HUES48 (cell line): ENCODE results near the gene KRT6B.
A peak's percentile ranks its signal among the peaks of the same experiment; 100 is the strongest.
"Not testable (repeated sequence)": the region's sequence is repeated elsewhere in the genome, so short reads cannot be mapped to it uniquely, and the experiment has no call there.

Source experiments
- H3K27ac ChIP-seq: one replicate; pipeline ENCODE4 v1.7.0; 2013; ENCODE audit warnings: low read depth, low read length, inconsistent platforms
- H3K27me3 ChIP-seq: 2 replicates; pipeline ENCODE4 v1.6.1; 2013; ENCODE audit warnings: mild to moderate bottlenecking, low read length; ENCODE audit not compliant: control insufficient read depth, insufficient read depth
- H3K36me3 ChIP-seq: 2 replicates; pipeline ENCODE4 v1.6.1; 2013; ENCODE audit warnings: low read length; ENCODE audit not compliant: control insufficient read depth, insufficient read depth
- H3K4me1 ChIP-seq: 2 replicates; pipeline ENCODE4 v1.6.1; 2013; ENCODE audit warnings: mild to moderate bottlenecking, low read length; ENCODE audit not compliant: control insufficient read depth, insufficient read depth
- H3K4me3 ChIP-seq: 2 replicates; pipeline ENCODE4 v1.5.1; 2013; ENCODE audit warnings: mild to moderate bottlenecking, low read depth, low read length
- H3K9ac ChIP-seq: 2 replicates; pipeline ENCODE4 v1.6.1; 2013; ENCODE audit warnings: mild to moderate bottlenecking, low read depth, low read length, moderate library complexity
- H3K9me3 ChIP-seq: 2 replicates; pipeline ENCODE4 v1.6.1; 2013; ENCODE audit warnings: low read length; ENCODE audit not compliant: control insufficient read depth, insufficient read depth

KRT6B gene

GRCh38 chr12:52452101-52452500 lies at the start of gene KRT6B:
Gene KRT6B, minus strand, starts transcription at chr12:52452146. Its CDS starts 68 bp downstream, at chr12:52452078.
- no peaks in the 10 kb centered on the region for H3K9me3 ChIP-seq
- H3K4me3 ChIP-seq = no peak within 1 kb of the TSS
- peaks cover 8% of the 10 kb centered on the region for H3K4me1 ChIP-seq
- no peaks in the 10 kb centered on the region for H3K27me3 ChIP-seq
- H3K36me3 ChIP-seq = no peaks in the 10 kb centered on the region
- no peak within 1 kb of the TSS for H3K27ac ChIP-seq
- no peak within 1 kb of the TSS for H3K9ac ChIP-seq

- no peak overlapping the region for H3K4me3 ChIP-seq
- H3K9ac ChIP-seq = no peak overlapping the region
- no peaks in the 10 kb centered on the region for H3K27me3 ChIP-seq
- no peaks in the 10 kb centered on the region for H3K36me3 ChIP-seq
- no peak overlapping the region for H3K27ac ChIP-seq
- no peaks in the 10 kb centered on the region for H3K9me3 ChIP-seq
- peaks cover 5% of the 10 kb centered on the region for H3K4me1 ChIP-seq
These were observed 49.5 kb upstream of the KRT6B start for GRCh38 chr12:52501490-52501889.

- not testable (repeated sequence) for H3K9me3 ChIP-seq, H3K9ac ChIP-seq, H3K4me3 ChIP-seq, H3K27me3 ChIP-seq, H3K36me3 ChIP-seq, H3K27ac ChIP-seq
- peaks cover 14% of the 10 kb centered on the region for H3K4me1 ChIP-seq
These were observed 48.6 kb upstream of the KRT6B start for GRCh38 chr12:52500574-52500973.

- no peak overlapping the region for H3K4me3 ChIP-seq
- no peaks in the 10 kb centered on the region for H3K36me3 ChIP-seq
- no peaks in the 10 kb centered on the region for H3K9me3 ChIP-seq
- H3K27me3 ChIP-seq = no peaks in the 10 kb centered on the region
- no peak overlapping the region for H3K27ac ChIP-seq
- no peak overlapping the region for H3K9ac ChIP-seq
- peaks cover 19% of the 10 kb centered on the region for H3K4me1 ChIP-seq
These were observed 48.0 kb upstream of the KRT6B start for GRCh38 chr12:52499806-52500560.

- Histone ChIP-seq H3K4me3 (no peak overlapping the region), H3K9me3 (no peaks in the 10 kb centered on the region), H3K27ac (no peak overlapping the region), H3K36me3 (no peaks in the 10 kb centered on the region), H3K4me1 (peaks cover 19% of the 10 kb centered on the region), H3K9ac (no peak overlapping the region), H3K27me3 (no peaks in the 10 kb centered on the region)
These were observed 47.0 kb upstream of the KRT6B start for GRCh38 chr12:52498946-52499345.

- no peaks in the 10 kb centered on the region for H3K9me3 ChIP-seq
- H3K27me3 ChIP-seq = no peaks in the 10 kb centered on the region
- no peak overlapping the region for H3K9ac ChIP-seq
- peaks cover 19% of the 10 kb centered on the region for H3K4me1 ChIP-seq
- H3K4me3 ChIP-seq = no peak overlapping the region
- no peaks in the 10 kb centered on the region for H3K36me3 ChIP-seq
- H3K27ac ChIP-seq = no peak overlapping the region
These were observed 46.0 kb upstream of the KRT6B start for GRCh38 chr12:52497975-52498374.

GRCh38 chr12:52496590-52497071 lies 44.7 kb upstream of the KRT6B start:
- no peaks in the 10 kb centered on the region for H3K36me3 ChIP-seq
- peak overlapping the region; percentile 89 for H3K27ac ChIP-seq
- H3K9ac ChIP-seq = no peak overlapping the region
- no peak overlapping the region for H3K4me3 ChIP-seq
- H3K4me1 ChIP-seq = peaks cover 19% of the 10 kb centered on the region
- H3K27me3 ChIP-seq = no peaks in the 10 kb centered on the region
- H3K9me3 ChIP-seq = no peaks in the 10 kb centered on the region

- no peak overlapping the region for H3K9ac ChIP-seq
- H3K27me3 ChIP-seq = no peaks in the 10 kb centered on the region
- no peak overlapping the region for H3K4me3 ChIP-seq
- H3K4me1 ChIP-seq = peaks cover 19% of the 10 kb centered on the region
- H3K36me3 ChIP-seq = no peaks in the 10 kb centered on the region
- no peaks in the 10 kb centered on the region for H3K9me3 ChIP-seq
- H3K27ac ChIP-seq = peak overlapping the region; percentile 89
These were observed 44.1 kb upstream of the KRT6B start for GRCh38 chr12:52496054-52496453.

- Histone ChIP-seq H3K9me3 (no peaks in the 10 kb centered on the region), H3K9ac (no peak overlapping the region), H3K27me3 (no peaks in the 10 kb centered on the region), H3K4me1 (peaks cover 19% of the 10 kb centered on the region), H3K36me3 (no peaks in the 10 kb centered on the region), H3K4me3 (no peak overlapping the region), H3K27ac (peak overlapping the region; percentile 89)
These were observed 43.4 kb upstream of the KRT6B start for GRCh38 chr12:52495389-52495788.

GRCh38 chr12:52494518-52494917 lies 42.6 kb upstream of the KRT6B start:
- 0 out of 2 replicates have a peak, but pooled peaks cover 2% of the 10 kb centered on the region for H3K9me3 ChIP-seq
- H3K9ac ChIP-seq = no peak overlapping the region
- H3K27ac ChIP-seq = no peak overlapping the region
- H3K4me3 ChIP-seq = no peak overlapping the region
- peaks cover 19% of the 10 kb centered on the region for H3K4me1 ChIP-seq
- no peaks in the 10 kb centered on the region for H3K27me3 ChIP-seq
- H3K36me3 ChIP-seq = no peaks in the 10 kb centered on the region

GRCh38 chr12:52494100-52494499 lies 42.2 kb upstream of the KRT6B start:
- Histone ChIP-seq H3K4me1 (peaks cover 19% of the 10 kb centered on the region), H3K4me3 (no peak overlapping the region), H3K27ac (no peak overlapping the region), H3K27me3 (no peaks in the 10 kb centered on the region), H3K36me3 (no peaks in the 10 kb centered on the region), H3K9me3 (0 out of 2 replicates have a peak, but pooled peaks cover 2% of the 10 kb centered on the region), H3K9ac (no peak overlapping the region)
